Stimulated activated CD4-positive, alpha-beta T cell treated with anti-CD3 and anti-CD28 coated beads, TNF-alpha, amount 100 ng/mL, for 24 hours (primary cell): ENCODE data around the gene SLC37A2.
"Not testable (repeated sequence)": the region's sequence is repeated elsewhere in the genome, so short reads cannot be mapped to it uniquely, and the experiment has no call there.

Experiments used
- DNase-seq, 3 experiments: peaks; one replicate each; pipeline ENCODE4 v3.0.0-alpha.2; 2020; ENCODE audit warnings: low read depth in 3 of 3

Gene SLC37A2

DNA sequence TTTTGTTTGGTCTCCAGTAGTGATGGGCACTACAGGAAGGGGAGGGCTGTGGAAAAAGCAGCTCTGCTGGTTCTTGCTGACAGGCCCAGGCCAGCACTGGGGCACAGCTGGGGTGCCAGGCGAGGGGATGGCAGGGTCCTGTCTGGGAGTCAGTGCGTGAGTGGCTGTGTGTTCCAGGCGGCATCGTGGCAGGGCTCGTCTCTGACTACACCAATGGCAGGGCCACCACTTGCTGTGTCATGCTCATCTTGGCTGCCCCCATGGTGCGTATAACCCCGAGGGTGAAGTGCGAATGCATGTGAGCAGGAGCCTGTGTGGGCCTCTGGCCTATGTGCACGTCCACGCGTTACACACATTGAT is 20.9 kb downstream of the SLC37A2 start:
- no peak for DNase-seq

DNA sequence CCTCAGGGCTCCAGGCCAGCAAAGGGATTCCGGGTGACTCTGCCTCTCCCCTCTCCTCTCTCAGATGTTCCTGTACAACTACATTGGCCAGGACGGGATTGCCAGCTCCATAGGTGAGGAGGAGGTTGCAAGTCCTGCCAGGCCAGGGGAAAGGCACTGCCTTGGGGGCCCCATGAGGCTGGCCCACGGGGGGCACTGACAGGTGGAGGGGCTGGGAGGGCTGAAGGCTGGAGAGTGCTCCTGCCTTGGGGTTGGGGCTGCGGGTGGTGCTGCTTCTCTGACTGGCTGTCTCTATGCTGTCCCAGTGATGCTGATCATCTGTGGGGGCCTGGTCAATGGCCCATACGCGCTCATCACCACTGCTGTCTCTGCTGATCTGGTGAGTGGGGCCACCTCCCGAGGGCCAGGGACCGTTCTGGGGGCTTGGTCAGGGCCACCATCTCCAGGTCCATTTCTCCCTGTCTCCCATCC is 21.7 kb downstream of the SLC37A2 start:
- DNase-seq = no peak

DNA sequence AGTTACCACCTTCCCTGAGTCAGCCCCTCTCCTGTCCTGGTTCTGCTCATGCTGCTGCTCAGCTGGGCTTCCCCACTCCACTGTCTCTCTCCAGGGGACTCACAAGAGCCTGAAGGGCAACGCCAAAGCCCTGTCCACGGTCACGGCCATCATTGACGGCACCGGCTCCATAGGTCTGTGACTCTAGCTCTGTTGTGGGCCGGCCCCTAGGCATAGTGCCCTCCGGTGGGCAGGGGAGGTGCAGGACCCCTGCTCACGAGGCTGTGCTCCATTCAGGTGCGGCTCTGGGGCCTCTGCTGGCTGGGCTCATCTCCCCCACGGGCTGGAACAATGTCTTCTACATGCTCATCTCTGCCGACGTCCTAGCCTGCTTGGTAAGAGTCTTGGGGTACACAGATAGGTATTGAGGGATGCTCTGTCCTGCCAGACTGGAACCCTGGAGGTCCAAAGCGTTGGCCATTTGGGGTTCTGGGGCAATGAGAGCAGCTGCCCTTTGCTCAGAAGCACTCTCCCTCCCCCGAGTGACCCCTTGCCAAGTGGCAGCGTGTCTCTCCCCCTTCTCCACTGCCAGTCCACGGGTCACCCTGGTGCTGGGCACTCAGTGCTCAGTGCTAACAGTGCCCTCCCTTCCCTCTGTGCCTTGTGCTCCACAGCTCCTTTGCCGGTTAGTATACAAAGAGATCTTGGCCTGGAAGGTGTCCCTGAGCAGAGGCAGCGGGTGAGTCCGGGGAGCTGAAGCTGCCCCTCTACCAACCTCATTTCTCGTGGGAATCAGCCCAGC is 22.4 kb downstream of the SLC37A2 start:
- DNase-seq = no peak

DNA sequence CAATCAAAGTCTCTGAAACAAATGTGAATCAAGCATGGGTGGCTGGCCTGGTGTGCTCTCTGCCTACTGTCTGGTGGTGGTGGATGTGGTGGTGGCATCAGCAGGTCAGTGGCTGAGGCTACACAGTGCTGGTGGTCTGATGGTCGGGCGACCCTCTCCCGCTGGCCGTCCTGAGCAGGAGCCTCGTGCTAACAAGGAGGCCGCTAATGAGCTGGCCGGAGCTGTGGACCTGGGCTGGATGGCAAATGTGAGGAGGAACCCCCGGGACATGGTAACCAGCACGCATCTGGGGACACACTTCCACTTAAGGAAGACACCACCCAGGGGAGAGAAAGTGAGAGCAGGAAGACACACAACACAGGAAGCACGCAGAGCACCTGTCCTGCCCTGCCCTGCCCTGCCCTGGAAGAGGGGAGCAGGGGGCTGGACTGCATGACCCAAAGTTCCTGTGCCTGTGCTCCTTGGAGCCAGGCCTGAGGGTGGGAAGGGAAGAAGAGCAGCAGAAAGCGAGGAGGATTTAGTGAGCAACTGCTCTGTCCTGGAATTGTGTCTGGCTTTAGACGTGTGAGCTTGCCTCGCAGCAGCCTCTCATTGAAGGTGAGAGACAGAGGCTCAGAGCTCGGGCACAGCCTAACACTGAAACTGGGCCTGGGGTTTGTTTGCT is 23.7 kb downstream of the SLC37A2 start:
- DNase-seq = no peak

DNA sequence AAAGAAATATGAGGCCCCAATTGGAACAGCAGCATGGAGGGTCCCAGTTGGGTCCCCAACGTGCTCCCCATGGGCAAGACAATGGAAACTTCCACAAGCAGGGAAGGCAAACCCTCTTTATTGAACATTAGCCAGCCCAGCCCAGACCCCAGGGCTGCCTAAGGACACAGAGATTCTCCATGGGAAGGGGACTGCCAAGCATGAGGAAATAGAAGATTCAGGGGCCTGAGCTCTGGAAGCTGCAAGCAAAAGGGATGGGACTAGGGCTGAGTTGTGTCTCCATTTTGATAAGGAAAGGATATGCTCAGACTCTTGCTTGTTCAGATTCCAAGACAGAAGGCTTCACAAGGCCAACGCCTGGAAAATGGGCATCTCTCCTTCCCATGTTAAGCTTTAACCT is 25.0 kb downstream of the SLC37A2 start:
- no peak for DNase-seq

DNA sequence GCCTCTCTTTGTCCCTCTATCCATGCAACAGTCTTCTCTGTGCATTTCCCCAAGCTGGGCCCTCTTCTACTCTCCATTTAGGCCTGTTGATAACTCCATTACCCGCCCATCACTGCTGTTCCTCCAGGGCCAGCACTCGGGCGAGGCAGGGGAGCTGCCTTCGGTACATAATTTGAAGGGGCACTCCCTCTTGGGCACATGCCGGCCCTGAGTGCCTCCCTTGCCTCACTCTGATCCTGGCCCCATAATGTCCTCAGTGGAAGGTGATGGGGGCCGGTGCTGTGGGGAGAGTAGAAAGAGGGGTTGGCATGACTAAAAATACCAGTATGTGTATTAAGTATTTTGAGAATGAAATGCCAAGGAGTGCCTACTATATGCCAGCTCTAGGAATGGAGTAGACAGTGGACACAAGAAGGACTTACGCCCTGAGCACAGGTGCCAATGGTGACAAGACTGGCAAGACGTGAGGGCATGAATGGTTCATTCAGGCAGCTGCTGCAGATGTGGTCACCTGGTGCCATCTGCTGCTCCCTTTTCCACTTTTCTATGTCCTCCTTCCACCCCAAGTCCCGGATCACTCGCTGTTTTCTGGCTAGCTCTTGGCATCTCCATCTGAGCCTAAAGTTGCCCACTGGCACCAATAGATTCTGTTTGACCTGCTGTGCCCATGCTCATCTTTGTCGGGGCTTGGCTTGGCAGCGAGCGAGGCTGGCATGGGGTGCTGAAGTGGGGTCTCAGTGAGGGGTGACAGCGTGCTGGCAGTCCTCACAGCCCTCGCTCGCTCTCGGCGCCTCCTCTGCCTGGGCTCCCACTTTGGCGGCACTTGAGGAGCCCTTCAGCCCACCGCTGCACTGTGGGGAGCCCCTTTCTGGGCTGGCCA is 25.7 kb downstream of the SLC37A2 start:
- no peak for DNase-seq

DNA sequence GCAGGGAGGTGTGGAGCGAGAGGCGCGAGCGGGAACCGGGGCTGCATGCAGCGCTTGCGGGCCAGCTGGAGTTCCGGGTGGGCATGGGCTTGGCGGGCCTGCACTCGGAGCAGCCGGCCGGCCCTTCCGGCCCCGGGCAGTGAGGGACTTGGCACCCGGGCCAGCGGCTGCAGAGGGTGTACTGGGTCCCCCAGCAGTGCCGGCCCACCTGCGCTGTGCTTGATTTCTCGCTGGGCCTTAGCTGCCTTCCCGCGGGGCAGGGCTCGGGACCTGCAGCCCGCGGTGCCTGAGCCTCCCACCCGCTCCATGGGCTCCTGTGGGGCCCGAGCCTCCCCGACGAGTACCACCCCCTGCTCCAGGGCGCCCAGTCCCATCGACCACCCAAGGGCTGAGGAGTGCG is 26.4 kb downstream of the SLC37A2 start:
- not testable (repeated sequence) for DNase-seq

DNA sequence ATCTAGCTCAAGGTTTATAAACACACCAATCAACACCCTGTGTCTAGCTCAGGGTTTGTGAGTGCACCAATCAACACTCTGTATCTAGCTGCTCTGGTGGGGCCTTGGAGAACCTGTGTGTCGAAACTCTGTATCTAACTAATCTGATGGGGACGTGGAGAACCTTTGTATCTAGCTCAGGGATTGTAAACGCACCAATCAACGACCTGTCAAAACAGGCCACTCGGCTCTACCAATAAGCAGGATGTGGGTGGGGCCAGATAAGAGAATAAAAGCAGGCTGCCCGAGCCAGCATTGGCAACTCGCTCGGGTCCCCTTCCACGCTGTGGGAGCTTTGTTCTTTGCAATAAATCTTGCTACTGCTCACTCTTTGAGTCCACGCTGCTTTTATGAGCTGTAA is 27.0 kb downstream of the SLC37A2 start:
- DNase-seq = not testable (repeated sequence)

DNA sequence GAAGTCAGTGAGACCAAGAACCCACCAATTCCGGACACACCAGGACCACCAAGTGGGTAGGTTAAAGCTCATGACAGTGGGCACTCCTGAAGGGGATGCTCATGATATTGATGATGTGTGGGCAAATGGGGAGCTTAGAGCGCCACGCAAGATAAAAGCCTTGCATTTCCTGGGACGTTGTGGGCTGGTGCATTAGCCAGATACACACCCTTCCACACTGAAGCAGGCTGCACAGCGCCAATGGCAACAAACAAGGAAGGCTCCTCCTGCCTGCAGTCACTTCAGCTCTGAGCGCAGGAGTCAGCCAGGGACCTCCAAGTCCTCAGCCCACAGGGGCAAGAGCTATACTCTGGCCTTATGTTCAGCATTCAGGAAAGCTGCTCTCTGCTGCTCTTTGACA is 27.7 kb downstream of the SLC37A2 start:
- DNase-seq = no peak

DNA sequence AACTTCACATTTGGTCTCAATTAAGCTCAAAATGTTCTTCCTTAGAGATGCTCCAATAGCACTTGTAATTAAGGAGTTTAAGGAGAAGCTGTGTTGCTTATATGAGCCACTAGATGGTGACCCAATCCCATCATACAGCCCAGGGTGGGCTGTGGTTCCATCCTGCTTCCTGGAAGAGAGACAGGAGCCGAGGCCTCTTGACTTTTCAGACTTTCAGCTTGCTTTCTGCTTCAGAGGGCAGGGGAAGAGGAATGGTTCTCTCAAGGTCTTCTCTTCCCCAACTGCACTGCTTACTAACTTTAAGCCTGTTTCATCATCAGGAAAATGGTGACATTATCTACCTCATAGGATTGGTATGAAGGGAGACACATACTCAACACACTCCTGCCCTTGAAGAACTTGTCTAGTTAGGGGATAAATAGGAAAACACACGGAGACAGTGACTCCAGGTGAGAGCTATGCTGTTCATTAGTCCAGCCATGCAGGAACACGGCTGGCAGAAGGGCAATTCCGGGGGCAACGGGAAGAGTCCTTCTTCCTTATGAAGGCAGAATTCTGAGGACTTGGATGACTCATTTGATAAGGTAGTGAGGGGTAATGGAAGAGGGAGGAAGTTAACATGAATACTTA is 28.3 kb downstream of the SLC37A2 start:
- DNase-seq = no peak

DNA sequence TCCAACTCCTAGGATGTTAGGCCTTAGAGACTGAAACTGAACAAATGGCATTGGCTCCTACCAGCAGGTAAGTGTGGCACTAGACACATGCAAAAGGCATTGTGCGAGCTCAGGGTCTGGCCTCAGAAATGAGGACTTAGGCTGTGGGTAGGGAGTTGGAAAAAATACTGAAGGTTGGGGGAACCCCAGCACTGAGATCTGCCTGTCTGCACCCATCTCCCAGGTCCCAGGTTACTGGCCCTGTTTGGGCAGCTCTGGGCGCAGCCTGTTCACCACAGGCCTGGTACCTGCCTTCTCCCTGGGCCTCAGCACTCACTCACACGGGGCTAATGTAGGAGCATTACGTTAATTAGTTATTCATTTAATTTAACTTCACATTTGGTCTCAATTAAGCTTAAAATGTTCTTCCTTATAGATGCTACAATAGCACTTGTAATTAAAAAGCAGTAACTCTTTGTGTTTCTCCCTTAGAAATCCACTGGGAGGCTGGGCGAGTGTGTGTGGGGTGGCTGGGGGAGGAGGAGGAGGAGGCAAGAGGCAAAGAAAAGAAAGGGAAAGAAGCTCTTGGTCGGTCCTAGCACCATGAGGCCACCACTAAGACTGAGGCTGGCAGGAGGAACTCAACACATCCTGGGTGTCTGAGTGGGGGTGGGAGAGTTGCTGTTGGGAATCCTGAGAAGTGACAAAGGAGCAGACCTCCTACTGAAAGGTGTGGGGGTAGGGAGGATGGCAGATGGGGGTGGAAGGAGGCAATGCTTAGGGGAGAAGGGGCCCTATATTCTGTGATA is 29.0 kb downstream of the SLC37A2 start:
- DNase-seq = no peak

DNA sequence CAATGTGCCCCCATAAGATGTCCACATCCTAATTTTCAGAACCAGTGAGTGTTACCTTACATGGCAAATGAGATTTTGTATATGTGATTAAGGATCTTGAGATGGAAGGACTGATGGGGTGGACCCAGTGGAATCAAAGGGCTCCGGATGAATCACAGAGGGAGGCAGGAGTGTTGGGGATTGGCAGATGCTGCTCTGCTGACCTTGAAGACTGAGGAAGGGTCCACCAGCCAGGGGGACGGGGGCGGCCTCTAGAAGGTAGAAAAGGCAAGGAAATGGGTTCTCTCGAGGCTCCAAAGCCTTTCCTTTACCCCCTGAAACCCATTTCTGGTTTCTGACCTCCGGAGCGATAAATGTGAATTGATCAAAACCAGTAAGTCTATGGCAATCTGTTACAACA is 29.6 kb downstream of the SLC37A2 start:
- DNase-seq = no peak

DNA sequence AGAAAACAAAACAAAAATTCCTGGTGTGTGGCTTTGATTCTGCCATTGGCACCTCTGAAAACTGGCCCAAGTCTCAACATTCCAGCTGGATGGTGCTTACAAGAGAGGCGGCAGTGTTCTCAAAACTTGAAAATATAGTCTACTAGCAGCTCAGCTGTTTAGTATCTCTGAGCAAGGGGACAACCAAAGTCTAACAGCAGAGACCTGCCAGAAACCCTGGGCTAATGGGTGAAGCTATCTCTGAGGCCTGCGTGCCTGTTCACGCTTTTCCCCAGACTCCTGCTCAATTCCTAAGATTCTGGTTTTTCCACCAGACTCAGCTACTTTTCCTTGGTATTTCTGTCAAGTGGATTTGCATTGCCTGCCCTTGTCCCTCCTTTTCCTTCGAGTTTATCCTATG is 30.4 kb downstream of the SLC37A2 start:
- no peak for DNase-seq

DNA sequence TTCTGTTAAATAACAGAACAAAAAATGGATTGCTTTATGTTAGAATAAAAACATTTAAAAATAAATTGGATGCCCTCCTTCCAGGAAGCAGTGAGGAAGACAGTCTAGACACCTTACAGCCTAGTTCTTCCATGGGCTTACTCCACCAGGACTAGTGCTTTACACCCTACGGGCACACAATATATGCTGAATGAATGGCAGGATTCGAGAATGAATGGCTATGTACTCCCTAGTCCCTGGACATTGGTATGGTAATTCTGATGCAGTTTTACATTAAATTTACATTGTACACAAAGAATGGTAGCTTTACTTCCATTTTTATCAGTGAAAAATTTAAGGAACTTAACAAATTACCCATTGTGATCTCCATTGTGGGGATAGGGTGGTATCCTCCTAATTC is 31.6 kb downstream of the SLC37A2 start:
- no peak for DNase-seq

DNA sequence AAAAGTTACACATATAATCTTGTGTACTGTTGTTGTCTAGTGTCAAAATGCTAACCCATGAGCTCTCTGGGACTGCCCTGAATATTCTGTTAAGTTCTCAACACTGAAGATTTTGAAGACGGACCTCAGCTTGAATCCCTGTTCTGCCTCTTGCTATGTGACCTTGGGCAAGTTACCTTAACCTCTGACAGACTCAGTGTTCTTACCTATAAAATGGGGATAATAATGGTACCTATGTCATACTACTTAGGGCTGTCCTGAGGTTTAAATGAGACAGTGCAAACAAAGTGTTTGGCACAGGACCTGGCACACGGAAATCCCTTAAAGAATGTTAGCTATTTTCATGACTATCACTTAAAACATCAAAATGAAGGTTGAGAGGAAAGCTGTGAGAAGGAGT is 37.0 kb downstream of the SLC37A2 start:
- DNase-seq = no peak

DNA sequence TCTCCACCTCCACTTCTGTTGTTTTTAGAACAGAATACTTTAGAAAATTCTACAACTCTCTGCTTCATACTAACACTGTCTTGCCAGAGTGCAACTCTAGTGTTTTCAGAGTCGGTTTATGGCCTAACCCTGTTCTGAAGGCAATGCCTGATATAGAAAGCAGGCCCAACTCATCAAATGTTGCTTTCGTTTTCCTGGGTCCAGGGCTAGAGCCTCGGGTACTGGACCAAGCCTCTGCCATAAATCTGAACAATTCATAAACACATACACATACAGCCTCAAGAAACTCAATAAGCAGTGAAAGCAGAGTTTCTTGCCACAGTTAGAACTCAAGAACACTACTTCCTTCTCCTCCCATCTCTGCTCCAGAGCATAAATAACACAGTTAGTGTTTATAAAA is 38.5 kb downstream of the SLC37A2 start:
- no peak for DNase-seq

DNA sequence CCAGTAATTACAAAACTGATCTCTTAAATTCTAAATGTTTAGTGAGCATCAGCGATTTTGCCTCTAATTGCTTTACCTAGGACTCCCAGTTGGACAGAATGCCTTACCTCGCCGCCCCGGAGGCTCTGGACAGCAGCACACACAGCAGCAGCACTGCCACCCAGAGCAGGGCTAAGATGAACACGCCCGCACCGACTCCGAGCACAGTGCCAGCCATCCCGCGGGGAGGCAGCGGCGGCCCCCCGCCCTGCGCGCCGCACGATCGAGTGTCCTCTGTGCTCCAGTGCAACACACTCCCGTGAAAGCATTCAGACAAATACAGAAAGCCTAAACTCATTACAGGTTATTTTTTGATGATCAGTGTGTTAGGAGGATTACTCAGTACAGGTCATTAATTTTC is 38.9 kb downstream of the SLC37A2 start:
- DNase-seq = no peak

DNA sequence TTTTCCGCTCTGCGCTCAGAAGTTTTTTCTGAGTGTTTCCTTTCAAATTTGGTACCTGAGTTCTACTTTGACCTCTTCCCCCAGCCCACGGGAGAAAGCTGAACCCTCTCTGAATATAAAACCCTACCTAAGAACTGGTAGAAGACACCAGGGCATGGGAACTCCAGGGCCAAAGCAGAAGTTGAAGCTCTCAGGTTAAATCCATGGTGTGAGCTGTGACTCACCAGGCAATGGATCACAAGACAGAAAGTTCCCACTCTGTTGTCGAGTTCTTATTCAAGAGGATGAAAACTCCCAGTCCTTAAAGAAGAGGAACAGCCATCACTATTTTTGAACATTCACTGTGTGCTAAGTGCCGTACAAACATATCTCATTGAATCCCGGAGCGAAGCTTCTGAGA is 39.4 kb downstream of the SLC37A2 start:
- no peak for DNase-seq

DNA sequence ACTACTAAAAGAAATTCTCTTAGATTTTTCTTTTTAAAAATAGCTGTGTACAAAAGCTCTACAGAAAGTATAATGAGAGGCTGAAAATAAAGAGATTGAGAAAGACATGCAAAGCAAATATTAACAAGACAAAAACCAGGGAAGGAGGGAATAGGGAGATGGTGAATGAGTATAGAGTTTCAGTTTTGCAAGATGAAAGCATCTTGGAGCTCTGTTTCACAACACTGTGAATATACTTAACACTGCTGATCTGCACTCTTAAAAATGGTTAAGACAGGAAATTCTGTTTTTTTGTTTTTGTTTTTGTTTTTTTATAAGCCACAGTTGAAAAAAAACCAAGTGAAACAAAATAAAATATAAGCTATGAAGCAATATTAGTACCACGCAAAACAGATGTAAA is 42.8 kb downstream of the SLC37A2 start:
- DNase-seq = no peak

DNA sequence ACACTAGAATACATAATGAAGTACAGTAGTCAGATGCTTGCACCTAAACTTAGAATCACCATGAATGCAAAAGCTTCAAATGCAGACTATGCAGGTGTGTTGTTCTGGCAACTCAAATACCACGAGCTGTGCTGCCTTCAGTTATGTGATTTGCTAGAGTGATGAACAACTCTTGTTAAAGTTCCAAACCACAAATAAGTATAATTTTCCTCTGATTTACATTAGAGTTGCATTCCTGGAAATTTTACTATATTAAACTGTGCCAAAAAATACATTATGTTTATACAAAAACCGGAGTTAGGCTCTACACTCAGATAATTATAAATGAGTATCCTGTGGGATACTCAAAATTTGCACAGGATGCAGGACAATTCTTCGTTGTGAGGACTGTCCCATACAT is 45.4 kb downstream of the SLC37A2 start:
- no peak for DNase-seq

DNA sequence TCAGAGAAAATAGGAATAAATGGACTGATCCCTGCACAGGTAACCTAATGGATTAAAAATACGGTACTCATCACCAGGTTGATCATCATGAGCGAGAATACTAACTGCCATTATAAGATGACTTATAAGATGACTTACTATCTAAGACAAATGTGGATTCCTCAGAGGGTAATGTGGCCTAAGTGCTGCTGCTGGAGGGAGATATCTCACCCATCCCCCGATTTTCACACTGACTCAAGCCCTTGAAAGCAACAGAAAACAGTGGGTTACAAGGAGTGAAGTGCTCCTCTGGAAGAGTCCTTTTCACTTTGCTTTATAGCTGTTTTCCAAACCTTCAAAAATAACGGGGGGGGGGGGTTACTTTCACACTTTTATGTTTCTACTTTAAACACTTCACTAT is 47.4 kb downstream of the SLC37A2 start:
- no peak for DNase-seq
